GM21367 (cell line): ENCODE measurements around the gene SLC35E2B.

Source experiments
- ATAC-seq: cut with Tn5 transposase; IDR thresholded peaks from one replicate; pipeline ENCODE4 v1.9.1; 2021; ENCODE audit not compliant: unreplicated experiment

The SLC35E2B gene

DNA sequence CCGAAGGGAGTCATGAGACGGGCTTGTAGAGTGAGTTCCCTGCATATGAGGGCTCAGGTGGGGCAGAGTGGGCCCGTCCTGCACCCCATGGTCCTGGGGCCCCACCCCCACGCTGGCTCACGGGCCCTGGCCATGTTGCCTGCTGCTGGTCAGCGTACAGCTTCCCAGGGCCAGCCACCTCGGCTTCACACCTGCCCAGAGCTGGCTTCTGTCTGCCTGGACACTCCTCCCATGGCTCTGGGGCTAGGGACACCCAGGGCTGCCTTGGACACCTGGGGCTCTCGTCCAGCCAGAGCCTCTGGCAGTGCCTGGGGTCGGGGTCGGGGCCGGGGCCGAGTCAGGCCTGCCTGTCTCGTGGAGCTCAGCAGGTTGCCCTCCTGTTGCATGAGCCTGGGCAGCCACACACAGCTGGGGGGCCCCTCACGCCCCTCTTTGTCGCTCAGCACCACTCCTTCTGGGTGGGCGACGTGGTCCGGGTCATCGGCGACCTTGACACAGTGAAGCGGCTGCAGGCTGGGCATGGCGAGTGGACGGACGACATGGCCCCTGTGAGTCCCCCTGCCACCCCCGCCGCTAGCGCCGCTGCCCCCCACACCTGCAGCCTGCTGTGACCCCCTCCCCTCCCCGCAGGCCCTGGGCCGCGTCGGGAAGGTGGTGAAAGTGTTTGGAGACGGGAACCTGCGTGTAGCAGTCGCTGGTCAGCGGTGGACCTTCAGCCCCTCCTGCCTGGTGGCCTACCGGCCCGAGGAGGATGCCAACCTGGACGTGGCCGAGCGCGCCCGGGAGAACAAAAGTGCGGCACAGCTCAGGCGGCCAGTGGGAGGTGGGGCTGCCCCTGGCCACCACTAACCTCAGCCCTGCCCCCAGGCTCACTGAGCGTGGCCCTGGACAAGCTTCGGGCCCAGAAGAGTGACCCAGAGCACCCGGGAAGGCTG, 66.1 kb downstream of the SLC35E2B start:
- ATAC-seq: no peak

DNA sequence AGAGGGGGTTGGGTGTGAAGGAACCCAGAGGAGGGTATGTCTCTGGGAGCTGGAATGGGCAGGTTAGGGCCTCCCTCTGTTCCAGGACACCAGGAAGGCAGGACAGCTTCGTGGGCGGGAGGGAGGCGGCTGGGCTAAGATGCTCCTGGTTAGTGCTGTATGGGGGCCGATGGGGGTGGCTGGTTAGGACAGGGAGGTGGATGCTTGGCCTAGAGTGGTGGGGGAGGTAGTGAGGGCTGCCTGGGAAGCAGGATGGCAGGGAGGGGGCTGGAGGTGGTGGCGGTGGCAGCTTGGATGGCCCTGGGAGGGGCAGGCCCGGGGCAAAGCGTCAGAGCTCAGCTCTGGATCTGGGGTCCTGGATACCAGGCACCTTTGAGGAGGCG, 66.8 kb downstream of the SLC35E2B start:
- ATAC-seq: no peak

GRCh38 chr1:1625404-1625775, 67.2 kb downstream of the SLC35E2B start:
- ATAC-seq: no peak

GRCh38 chr1:1624443-1625403, 67.9 kb downstream of the SLC35E2B start:
- ATAC-seq: no peak

- ATAC-seq: no peak
These were observed 68.8 kb downstream of the SLC35E2B start for GRCh38 chr1:1623631-1624442.

GRCh38 chr1:1623181-1623630, 69.4 kb downstream of the SLC35E2B start:
- no peak for ATAC-seq

- ATAC-seq: no peak
These were observed 69.9 kb downstream of the SLC35E2B start for GRCh38 chr1:1622788-1623094.

DNA sequence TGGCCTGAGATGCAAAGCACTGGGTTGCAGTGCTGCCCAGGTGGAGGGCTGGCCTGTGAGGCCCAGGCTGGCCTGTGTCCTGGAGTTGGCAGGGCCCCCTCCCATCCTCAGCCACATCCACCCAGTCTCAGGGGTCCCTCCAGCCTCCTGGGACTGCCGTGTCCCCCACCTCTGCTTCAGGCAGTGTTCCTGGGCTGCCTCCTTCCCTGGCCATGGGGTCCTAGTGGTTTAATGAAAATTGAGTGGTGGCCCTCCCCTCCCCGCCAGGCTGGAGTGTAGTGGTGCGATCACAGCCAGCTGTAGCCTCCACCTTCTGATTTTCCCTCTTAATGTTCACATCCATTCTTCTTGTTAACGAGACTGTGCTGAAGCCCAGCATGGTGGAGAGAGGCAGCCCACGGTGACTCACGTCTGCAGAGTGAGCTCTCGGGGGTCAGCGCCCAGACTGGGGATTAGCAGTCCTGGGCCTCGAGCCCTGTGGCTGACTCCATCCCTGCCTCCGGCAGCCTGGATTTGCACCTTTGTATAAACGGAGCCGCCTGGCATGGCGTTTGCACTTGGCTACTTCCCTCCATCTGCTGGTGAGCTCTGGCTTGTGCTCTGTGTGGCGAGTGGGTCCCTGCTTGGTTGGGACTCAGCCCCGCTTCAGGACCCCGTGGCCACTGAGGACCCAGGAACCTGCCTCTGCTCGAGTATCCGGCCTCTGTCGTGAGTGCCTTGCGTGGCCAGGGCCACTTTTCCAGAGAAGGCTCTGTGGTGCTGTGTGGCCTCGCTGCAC, 70.4 kb downstream of the SLC35E2B start:
- ATAC-seq: no peak

DNA sequence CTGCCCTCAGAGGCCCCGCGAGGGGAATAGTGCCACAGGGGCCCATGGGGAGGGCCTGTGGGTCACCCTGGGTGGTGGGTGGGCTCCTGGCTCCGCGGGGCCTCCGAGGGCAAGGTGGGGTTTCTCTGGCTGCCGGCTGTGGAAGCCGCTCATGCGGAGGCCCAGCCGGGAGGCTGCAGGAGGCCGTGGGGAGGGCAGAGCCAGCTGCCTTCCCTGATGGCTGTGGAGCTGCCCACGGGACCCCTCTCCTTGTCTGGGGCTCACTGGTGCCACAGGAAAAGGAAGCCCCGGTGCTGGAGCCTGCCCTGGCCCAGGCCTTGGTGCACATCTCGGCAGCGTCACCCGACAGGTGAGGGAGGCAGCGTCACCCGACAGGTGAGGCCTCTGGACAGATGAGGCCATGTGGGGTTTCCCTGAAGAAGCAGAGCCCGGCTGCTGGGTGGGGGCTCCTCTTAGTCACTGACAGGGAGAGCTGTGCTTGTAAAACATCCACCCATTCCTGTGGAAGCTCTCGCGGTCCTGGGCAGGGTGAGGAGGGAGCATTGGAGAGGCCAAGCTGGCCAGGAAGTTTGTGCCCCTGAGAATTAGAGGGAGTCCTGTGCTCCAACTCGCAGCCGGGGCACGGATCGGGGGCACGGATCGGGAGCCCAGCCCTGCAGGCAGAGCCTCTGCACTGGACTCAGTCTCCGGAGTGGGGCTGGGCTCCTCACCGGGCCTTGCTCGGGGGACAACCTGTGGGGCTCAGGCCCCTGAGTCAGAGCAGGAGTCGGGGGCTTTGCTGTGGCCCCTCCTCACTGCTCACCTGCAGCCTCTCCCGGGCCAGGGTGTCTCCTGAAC, 71.2 kb downstream of the SLC35E2B start:
- ATAC-seq: no peak

DNA sequence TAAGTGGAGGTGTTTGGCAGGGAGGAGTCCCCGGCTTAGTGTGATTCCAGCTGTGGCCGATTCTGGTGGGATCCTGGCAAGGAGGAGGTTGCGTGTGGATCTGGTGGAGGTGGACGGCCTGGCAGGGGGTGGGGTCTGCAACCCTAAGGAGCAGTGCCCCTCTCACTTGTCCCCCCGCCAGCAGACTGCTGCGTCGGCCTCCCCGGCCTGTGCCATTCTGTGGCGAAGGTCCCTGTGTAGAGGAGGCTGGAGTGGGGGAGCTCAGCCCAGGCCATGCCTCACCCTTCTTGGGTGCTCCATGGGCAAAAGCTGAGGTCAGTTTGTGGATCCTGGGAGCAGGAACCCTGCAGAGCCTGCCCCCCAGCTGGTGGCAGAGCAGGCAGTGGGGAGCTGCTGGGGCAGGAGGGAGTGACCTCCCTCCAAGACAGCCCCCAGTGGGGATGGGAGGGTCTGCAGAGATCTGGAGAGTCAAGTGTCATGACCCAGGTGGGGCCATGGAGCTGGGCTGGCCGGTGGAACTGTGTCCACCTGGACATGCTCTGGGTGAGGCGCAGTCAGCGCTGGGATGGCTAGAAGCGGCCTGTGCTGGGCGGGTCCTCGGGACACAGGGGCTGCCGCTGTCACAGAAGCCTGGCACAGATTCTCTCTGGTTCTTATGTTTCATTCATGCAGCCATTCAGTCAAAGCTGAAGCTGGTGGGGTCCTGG, 72.0 kb downstream of the SLC35E2B start:
- no peak for ATAC-seq

GRCh38 chr1:1619917-1620361, 72.7 kb downstream of the SLC35E2B start:
- ATAC-seq: no peak

- ATAC-seq: no peak
These were observed 74.1 kb downstream of the SLC35E2B start for GRCh38 chr1:1618396-1619068.

GRCh38 chr1:1617925-1618324, 74.7 kb downstream of the SLC35E2B start:
- ATAC-seq: no peak

DNA sequence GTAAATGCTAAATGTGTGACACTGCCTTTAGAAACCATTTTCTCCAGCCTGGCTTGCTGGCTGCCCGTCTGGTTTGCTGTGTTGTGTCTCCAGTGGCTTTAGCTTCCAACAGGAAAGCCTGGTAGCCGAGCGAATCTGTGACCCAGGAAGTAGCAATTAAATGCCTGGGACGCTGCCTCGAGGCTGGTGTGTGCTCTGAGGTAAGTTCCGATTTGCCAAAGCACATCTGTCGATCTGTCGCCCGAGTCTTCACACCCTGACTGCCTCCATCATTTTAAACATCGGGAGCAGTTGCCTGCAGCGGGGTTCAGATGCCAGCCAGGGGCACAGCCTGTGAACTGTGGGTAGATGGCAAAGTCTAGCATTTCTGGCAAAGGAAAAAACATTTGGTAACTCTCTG, 75.1 kb downstream of the SLC35E2B start:
- no peak for ATAC-seq

GRCh38 chr1:1616838-1617237, 75.8 kb downstream of the SLC35E2B start:
- ATAC-seq: no peak

- ATAC-seq: peak; percentile 21
These were observed 76.4 kb downstream of the SLC35E2B start for GRCh38 chr1:1616045-1616790.

- ATAC-seq: peak; percentile 72
These were observed 77.1 kb downstream of the SLC35E2B start, which contains the start of gene MIB2 for GRCh38 chr1:1615256-1616044. Gene MIB2 (plus strand): TSS chr1:1615500. CDS start chr1:1623453, 7,953 bp downstream.
